Fibroblast of lung (primary cell): Measurements from ENCODE around the gene PLK2. TPM values are rescaled to one million over a fixed set of nuclear protein-coding genes. Genes with fewer than 3 reads are reported as not detected.
A peak's percentile ranks its signal among the peaks of the same experiment; 100 is the strongest.

ENCODE experiments used
- DNase-seq, 2 donors: peaks; one replicate each; pipeline versions ENCODE4 v3.0.0 to v3.0.0-alpha.2; 2010; ENCODE audit warnings: low read depth in 2 of 2
- H2AFZ ChIP-seq: 2 replicates; pipeline ENCODE4 v1.5.1; 2012; ENCODE audit warnings: low read length, control low read depth, inconsistent platforms
- H3K27ac ChIP-seq: 2 replicates; pipeline ENCODE4 v1.5.1; 2011; ENCODE audit warnings: low read length, control low read depth; ENCODE audit not compliant: insufficient read depth
- H3K27me3 ChIP-seq: 2 replicates; pipeline ENCODE4 v1.5.1; 2011; ENCODE audit warnings: mild to moderate bottlenecking, low read length; ENCODE audit not compliant: control insufficient read depth, insufficient read depth
- H3K36me3 ChIP-seq: 2 replicates; pipeline ENCODE4 v1.5.1; 2011; ENCODE audit warnings: low read length; ENCODE audit not compliant: control insufficient read depth, insufficient read depth
- H3K4me1 ChIP-seq: 2 replicates; pipeline ENCODE4 v1.5.1; 2011; ENCODE audit warnings: low read length; ENCODE audit not compliant: control insufficient read depth, insufficient read depth; ENCODE audit errors: extremely low read depth
- H3K4me2 ChIP-seq: 2 replicates; pipeline ENCODE4 v1.5.1; 2011; ENCODE audit warnings: low read length, control low read depth; ENCODE audit not compliant: insufficient read depth; ENCODE audit errors: extremely low read depth
- H3K4me3 ChIP-seq, 4 experiments: fragments of 200-600 bp in 1 of 4; sonication (generic) in 1 of 4; replicated peaks in 1 of 4; 2 replicates each; pipeline ENCODE4 v1.5.1; 2011 to 2016; ENCODE audit warnings: low read length in 4 of 4, low read depth in 3 of 4, mild to moderate bottlenecking in 3 of 4, control low read depth in 2 of 4, inconsistent platforms in 1 of 4, mixed read lengths in 1 of 4; ENCODE audit not compliant: insufficient read depth in 1 of 4; ENCODE audit errors: control extremely low read depth in 1 of 4
- H3K79me2 ChIP-seq: 2 replicates; pipeline ENCODE4 v1.5.1; 2012; ENCODE audit warnings: mild to moderate bottlenecking, low read length, inconsistent platforms; ENCODE audit not compliant: control insufficient read depth, insufficient read depth
- H3K9ac ChIP-seq: 2 replicates; pipeline ENCODE4 v1.5.1; 2011; ENCODE audit warnings: mild to moderate bottlenecking, low read length, control low read depth; ENCODE audit not compliant: insufficient read depth
- H3K9me3 ChIP-seq: 2 replicates; pipeline ENCODE4 v1.5.1; 2012; ENCODE audit warnings: low read depth, low read length; ENCODE audit not compliant: control insufficient read depth, insufficient read depth
- H4K20me1 ChIP-seq: 2 replicates; pipeline ENCODE4 v1.5.1; 2011; ENCODE audit warnings: low read length; ENCODE audit not compliant: control insufficient read depth, insufficient read depth; ENCODE audit errors: extremely low read depth
- EZH2 ChIP-seq: IDR thresholded peaks from 2 replicates; pipeline ENCODE4 v1.5.1; 2012; ENCODE audit warnings: low read length, control low read depth, mild to moderate bottlenecking; ENCODE audit errors: missing control alignments
- polyA plus RNA-seq, 2 donors: library from polyadenylated mRNA; depleted of rRNA in 1 of 2; stranded (reverse) in 1 of 2; unstranded in 1 of 2; fragments of >200 nt; gene quantifications; 2 replicates each; pipeline ENCODE4 v1.2.1, GENCODE V29; 2011 to 2012; ENCODE audit warnings: missing spikeins in 1 of 2
- total RNA-seq: library from RNA; depleted of rRNA; stranded (reverse); fragments of >200 nt; gene quantifications from 2 replicates; pipeline ENCODE4 v1.2.1, GENCODE V29; 2014
- TF ChIP-seq, protein P1 (sequence below), 2 donors: IDR thresholded peaks in 1 of 2; conservative IDR thresholded peaks in 1 of 2; 1 replicate in 1 of 2; 2 replicates in 1 of 2; pipeline ENCODE4 v1.5.1; 2011 to 2012; ENCODE audit warnings: low read length in 2 of 2, control low read depth in 1 of 2, inconsistent platforms in 1 of 2, low read depth in 1 of 2, mild to moderate bottlenecking in 1 of 2

Gene PLK2
- total and polyA plus RNA-seq, 2 donors (not counting 1 experiment from before 2014, with no cell fraction given) = 26.8 to 983 TPM

DNA sequence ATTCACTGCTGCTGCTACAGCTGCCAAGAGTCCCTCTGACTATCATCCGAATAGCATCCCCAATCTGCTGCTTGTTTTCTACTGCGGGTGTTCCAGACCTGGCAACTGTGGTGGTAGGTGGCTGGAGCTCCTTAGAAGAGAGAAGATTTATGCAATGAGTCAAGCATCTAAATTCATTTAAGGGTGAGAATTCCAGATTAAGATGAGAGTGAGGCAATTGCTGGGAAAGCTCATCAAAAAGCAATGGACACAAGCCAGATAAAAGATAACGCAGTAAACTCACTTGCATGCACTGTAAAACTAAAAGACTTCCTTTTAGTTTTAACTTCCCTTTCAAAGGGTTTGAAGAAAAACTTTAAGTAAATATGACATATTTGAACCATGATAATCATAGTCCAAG, 3.9 kb downstream of the PLK2 start:
- Histone ChIP-seq H3K27ac (no peak overlapping the region), H3K4me1 (no peaks in the 10 kb centered on the region), H2AFZ (no peak overlapping the region), H3K79me2 (peaks cover 31% of the 10 kb centered on the region), H4K20me1 (no peaks in the 10 kb centered on the region), H3K27me3 (no peaks in the 10 kb centered on the region), H3K9ac (no peak overlapping the region), H3K36me3 (peaks cover 13% of the 10 kb centered on the region), H3K4me2 (peak overlapping the region; percentile 41), H3K9me3 (no peaks in the 10 kb centered on the region), H3K4me3 (peak overlapping the region in 3 of 4 experiments; percentile 2 to 89 (median 79))
- TF ChIP-seq EZH2 = no peak
- TF ChIP-seq, protein P1, sequence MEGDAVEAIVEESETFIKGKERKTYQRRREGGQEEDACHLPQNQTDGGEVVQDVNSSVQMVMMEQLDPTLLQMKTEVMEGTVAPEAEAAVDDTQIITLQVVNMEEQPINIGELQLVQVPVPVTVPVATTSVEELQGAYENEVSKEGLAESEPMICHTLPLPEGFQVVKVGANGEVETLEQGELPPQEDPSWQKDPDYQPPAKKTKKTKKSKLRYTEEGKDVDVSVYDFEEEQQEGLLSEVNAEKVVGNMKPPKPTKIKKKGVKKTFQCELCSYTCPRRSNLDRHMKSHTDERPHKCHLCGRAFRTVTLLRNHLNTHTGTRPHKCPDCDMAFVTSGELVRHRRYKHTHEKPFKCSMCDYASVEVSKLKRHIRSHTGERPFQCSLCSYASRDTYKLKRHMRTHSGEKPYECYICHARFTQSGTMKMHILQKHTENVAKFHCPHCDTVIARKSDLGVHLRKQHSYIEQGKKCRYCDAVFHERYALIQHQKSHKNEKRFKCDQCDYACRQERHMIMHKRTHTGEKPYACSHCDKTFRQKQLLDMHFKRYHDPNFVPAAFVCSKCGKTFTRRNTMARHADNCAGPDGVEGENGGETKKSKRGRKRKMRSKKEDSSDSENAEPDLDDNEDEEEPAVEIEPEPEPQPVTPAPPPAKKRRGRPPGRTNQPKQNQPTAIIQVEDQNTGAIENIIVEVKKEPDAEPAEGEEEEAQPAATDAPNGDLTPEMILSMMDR (conservative IDR thresholded peaks at IDR 0.05 in 1 of 2, IDR thresholded peaks at IDR 0.05 in 1 of 2; ENCODE audit: low read depth in 1 of 2, low read length in 2 of 2) = no peak
- peak in 1 of 2 donors; percentile 75 for DNase-seq

GRCh38 chr5:58455480-58455879, 4.4 kb downstream of the PLK2 start:
- no peaks in the 10 kb centered on the region for H3K9me3 ChIP-seq
- no peak for DNase-seq
- no peaks in the 10 kb centered on the region for H3K4me1 ChIP-seq
- H3K4me2 ChIP-seq = peak overlapping the region; percentile 41
- no peak overlapping the region for H2AFZ ChIP-seq
- no peaks in the 10 kb centered on the region for H3K27me3 ChIP-seq
- peaks cover 13% of the 10 kb centered on the region for H3K36me3 ChIP-seq
- H3K4me3 ChIP-seq = peak overlapping the region in 2 of 4 experiments; percentile 79 to 89
- no peak overlapping the region for H3K27ac ChIP-seq
- H4K20me1 ChIP-seq = no peaks in the 10 kb centered on the region
- peaks cover 31% of the 10 kb centered on the region for H3K79me2 ChIP-seq
- no peak for TF ChIP-seq EZH2
- TF ChIP-seq, protein P1 (conservative IDR thresholded peaks at IDR 0.05 in 1 of 2, IDR thresholded peaks at IDR 0.05 in 1 of 2; ENCODE audit: low read depth in 1 of 2, low read length in 2 of 2) = no peak
- no peak overlapping the region for H3K9ac ChIP-seq

DNA sequence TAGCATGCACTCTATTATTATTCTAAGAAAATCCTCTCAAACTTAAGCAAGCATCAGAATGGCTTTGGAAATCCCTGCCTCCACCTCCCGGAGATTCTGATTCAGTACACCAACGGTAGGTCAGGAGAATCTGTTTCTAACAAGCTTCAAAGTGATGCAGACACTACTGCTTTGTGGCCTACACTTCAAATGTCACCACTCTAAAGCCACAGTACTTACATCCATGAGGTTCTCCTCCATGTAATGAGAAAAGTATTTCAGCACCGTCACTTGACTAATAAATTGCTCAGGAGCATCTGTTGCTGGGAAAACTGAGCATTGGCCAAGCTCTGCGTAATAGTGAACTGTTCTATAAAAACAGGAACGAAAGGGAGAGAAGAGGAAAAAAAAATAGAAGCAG, 4.8 kb downstream of the PLK2 start:
- no peak for TF ChIP-seq EZH2
- TF ChIP-seq, protein P1 (conservative IDR thresholded peaks at IDR 0.05 in 1 of 2, IDR thresholded peaks at IDR 0.05 in 1 of 2; ENCODE audit: low read depth in 1 of 2, low read length in 2 of 2) = no peak
- Histone ChIP-seq H3K9me3 (no peaks in the 10 kb centered on the region), H3K36me3 (peaks cover 13% of the 10 kb centered on the region), H3K79me2 (peaks cover 31% of the 10 kb centered on the region), H3K9ac (no peak overlapping the region), H3K27me3 (no peaks in the 10 kb centered on the region), H4K20me1 (no peaks in the 10 kb centered on the region), H3K4me1 (no peaks in the 10 kb centered on the region), H3K27ac (no peak overlapping the region), H3K4me2 (no peak overlapping the region), H2AFZ (no peak overlapping the region), H3K4me3 (peak overlapping the region in 2 of 4 experiments; percentile 79 to 89)
- DNase-seq = peak in 1 of 2 donors; percentile 81
